ENCODE data around the gene SIRT1. TPM values are rescaled to one million over a fixed set of nuclear protein-coding genes. Genes with fewer than 3 reads are reported as not detected.
"Not testable (repeated sequence)": the region's sequence is repeated elsewhere in the genome, so short reads cannot be mapped to it uniquely, and the experiment has no call there.

The SIRT1 gene
- total RNA-seq, 1 experiment from 2014 or later = 29.0 TPM

DNA sequence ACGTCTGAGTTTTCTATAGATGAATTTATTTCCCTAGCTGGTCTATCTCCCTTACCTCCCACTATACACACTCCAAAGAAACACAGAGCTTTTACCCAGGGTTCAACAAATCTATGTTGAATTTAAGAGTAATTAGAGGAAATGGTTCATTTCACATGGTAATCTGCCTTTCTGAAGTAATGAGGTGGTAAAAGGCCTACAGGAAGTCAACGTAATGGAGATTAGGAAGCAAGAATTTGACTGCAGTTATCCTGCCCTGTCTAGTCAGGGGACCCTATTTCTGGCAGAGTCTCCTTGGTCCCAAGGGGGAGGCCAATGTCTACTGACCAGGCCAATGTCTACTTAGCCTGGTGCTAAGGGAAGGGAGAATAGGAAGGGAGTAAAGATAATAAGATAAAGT is 21.4 kb upstream of the SIRT1 start:
- Histone ChIP-seq H3K9ac (ENCODE audit: low read length) (no peak overlapping the region), H4K20me1 (ENCODE audit: insufficient read depth, low read depth, low read length) (no peaks in the 10 kb centered on the region), H3K27ac (ENCODE audit: low read length) (no peak overlapping the region), H3K27me3 (ENCODE audit: low read length) (no peaks in the 10 kb centered on the region), H3K9me2 (replicated peaks; ENCODE audit: insufficient read depth, low read length) (no peaks in the 10 kb centered on the region), H3K4me3 (ENCODE audit: low read length) (no peak overlapping the region), H3K4me2 (ENCODE audit: low read depth, low read length, poor library complexity, severe bottlenecking) (no peak overlapping the region), H3K36me3 (ENCODE audit: insufficient read depth, low read length) (no peaks in the 10 kb centered on the region), H2AFZ (ENCODE audit: low read length) (no peak overlapping the region), H3K79me2 (ENCODE audit: low read length) (no peaks in the 10 kb centered on the region), H3K4me1 (ENCODE audit: low read length) (peaks cover 5% of the 10 kb centered on the region), H3K9me3 (ENCODE audit: low read length) (no peaks in the 10 kb centered on the region)
- no peak for DNase-seq

DNA sequence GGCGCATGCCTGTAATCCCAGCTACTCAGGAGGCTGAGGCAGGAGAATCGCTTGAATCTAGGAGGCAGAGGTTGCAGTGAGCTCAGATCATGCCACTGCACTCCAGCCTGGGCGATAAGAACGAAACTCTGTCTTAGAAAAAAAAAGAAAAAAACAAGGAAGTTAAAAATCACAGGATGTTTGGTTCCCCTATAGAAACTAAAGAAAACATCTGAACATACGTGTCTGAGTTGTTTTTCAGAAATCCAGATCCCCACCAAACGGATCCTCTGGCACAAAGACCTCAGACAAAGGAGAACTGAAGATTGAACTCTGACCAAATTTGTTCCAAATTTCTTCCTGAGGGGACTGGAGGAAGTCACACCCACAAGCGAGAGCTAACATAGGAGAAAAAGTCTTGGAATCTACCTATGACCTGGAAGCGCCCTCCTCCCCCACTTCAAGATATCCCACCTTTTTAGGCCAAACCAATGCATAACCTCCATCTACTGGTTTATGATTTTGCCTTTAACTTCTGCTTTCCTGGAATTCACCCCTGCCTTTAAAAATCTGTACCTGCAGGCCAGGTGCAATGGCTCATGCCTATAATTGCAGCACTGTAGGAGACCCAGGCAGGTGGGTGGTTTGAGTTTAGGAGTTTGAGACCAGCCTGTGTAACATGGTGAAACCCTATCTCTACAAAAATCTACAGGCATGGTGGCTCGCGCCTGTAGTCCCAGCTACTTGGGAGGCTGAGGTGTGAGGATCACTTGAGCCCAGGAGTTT is 19.7 kb upstream of the SIRT1 start:
- no peaks in the 10 kb centered on the region for H3K27me3 ChIP-seq (ENCODE audit: low read length)
- no peak overlapping the region for H3K4me3 ChIP-seq (ENCODE audit: low read length)
- H3K4me1 ChIP-seq (ENCODE audit: low read length) = peaks cover 5% of the 10 kb centered on the region
- no peak for DNase-seq
- no peaks in the 10 kb centered on the region for H4K20me1 ChIP-seq (ENCODE audit: insufficient read depth, low read depth, low read length)
- H3K9ac ChIP-seq (ENCODE audit: low read length) = no peak overlapping the region
- no peak overlapping the region for H2AFZ ChIP-seq (ENCODE audit: low read length)
- H3K9me3 ChIP-seq (ENCODE audit: low read length) = no peaks in the 10 kb centered on the region
- no peaks in the 10 kb centered on the region for H3K79me2 ChIP-seq (ENCODE audit: low read length)
- no peaks in the 10 kb centered on the region for H3K36me3 ChIP-seq (ENCODE audit: insufficient read depth, low read length)
- no peak overlapping the region for H3K27ac ChIP-seq (ENCODE audit: low read length)
- no peaks in the 10 kb centered on the region for H3K9me2 ChIP-seq (replicated peaks; ENCODE audit: insufficient read depth, low read length)
- no peak overlapping the region for H3K4me2 ChIP-seq (ENCODE audit: low read depth, low read length, poor library complexity, severe bottlenecking)

DNA sequence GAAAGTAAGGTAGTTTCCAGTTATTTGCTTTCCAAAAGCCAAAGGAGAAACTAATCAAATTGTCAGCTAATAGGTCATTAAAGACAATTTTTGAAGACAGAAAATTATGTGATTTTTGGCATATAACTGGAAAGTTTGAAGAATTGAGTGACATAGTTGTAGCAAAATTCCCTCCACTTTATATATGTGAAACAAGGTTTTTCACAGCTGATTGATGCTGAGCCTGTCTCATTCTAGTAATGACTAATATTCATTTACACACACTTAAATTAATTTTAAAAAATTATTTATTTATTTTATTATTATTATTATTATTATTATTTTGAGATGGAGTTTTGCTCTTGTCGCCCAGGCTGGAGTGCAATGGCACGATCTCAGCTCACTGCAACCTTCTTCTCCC is 16.3 kb upstream of the SIRT1 start:
- Histone ChIP-seq H3K4me2 (ENCODE audit: low read depth, low read length, poor library complexity, severe bottlenecking) (no peak overlapping the region), H3K9me3 (ENCODE audit: low read length) (no peaks in the 10 kb centered on the region), H3K4me1 (ENCODE audit: low read length) (no peaks in the 10 kb centered on the region), H3K9ac (ENCODE audit: low read length) (no peak overlapping the region), H3K36me3 (ENCODE audit: insufficient read depth, low read length) (no peaks in the 10 kb centered on the region), H3K4me3 (ENCODE audit: low read length) (no peak overlapping the region), H3K79me2 (ENCODE audit: low read length) (no peaks in the 10 kb centered on the region), H3K27me3 (ENCODE audit: low read length) (no peaks in the 10 kb centered on the region), H3K9me2 (replicated peaks; ENCODE audit: insufficient read depth, low read length) (no peaks in the 10 kb centered on the region), H4K20me1 (ENCODE audit: insufficient read depth, low read depth, low read length) (no peaks in the 10 kb centered on the region), H3K27ac (ENCODE audit: low read length) (no peak overlapping the region), H2AFZ (ENCODE audit: low read length) (no peak overlapping the region)
- DNase-seq = no peak

DNA sequence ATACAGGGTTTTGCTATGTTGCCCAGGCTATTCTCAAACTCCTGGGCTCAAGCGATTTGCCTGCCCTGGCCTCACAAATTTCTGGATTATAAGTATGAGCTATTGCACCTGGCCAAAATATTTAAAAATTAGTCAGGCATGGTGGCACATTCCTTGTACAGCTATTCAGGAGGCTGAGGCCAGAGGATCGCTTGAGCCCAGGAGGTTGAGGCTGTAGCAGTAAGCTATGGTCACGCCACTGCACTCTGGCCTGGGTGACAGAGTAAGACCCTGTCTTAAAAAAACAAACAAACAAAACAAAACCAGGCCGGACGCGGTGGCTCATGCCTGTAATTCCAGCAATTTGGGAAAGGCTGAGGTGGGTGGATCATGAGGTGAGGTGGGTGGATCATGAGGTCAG is 14.5 kb upstream of the SIRT1 start:
- H3K4me1 ChIP-seq (ENCODE audit: low read length) = no peaks in the 10 kb centered on the region
- no peak overlapping the region for H3K9ac ChIP-seq (ENCODE audit: low read length)
- no peaks in the 10 kb centered on the region for H3K79me2 ChIP-seq (ENCODE audit: low read length)
- H3K27me3 ChIP-seq (ENCODE audit: low read length) = no peaks in the 10 kb centered on the region
- no peak for DNase-seq
- H3K36me3 ChIP-seq (ENCODE audit: insufficient read depth, low read length) = no peaks in the 10 kb centered on the region
- H3K4me2 ChIP-seq (ENCODE audit: low read depth, low read length, poor library complexity, severe bottlenecking) = no peak overlapping the region
- no peaks in the 10 kb centered on the region for H3K9me2 ChIP-seq (replicated peaks; ENCODE audit: insufficient read depth, low read length)
- no peak overlapping the region for H3K27ac ChIP-seq (ENCODE audit: low read length)
- H2AFZ ChIP-seq (ENCODE audit: low read length) = no peak overlapping the region
- no peaks in the 10 kb centered on the region for H3K9me3 ChIP-seq (ENCODE audit: low read length)
- H4K20me1 ChIP-seq (ENCODE audit: insufficient read depth, low read depth, low read length) = no peaks in the 10 kb centered on the region
- no peak overlapping the region for H3K4me3 ChIP-seq (ENCODE audit: low read length)

DNA sequence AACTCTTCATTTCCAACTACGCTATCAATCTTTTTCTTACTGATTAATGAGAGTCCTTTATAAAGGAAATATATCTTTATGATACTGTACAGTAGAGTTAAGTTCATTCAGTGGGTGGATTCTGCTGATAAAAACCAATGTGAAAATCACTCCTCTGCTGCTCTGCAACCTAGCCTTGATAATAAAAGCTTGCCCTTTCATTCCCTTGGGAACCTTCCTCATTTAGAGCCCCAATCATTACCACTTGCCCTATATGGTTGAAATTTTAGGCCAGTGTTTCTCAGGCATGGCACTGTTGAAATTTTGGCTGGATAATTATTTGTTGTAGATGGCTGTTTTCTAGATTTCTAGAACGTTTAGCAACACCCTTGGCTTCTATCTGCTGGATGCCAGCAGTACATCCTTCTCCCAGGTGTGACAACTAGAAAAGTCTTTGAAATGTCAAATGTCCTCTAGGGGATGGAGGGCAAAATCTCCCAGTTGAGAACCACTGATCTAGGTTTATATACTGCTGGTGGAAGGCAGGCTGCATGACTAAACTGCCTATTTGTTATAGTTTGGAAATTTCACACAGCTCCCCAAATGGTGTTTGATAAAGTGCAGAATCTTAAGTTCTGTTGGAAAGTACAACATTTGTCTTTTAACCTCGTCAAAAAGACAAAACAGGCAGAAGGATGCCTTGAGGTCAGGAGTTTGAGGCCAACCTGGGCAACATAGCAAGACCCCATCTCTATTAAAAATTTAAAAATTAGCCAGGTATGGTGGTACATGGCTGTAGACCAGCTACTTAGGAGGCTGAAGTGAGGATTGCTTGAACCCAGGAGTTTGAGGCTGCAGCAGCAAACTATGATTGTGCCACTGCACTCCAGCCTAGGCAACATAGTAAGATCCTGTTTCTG is 8.9 kb upstream of the SIRT1 start:
- H2AFZ ChIP-seq (ENCODE audit: low read length) = no peak overlapping the region
- no peaks in the 10 kb centered on the region for H3K79me2 ChIP-seq (ENCODE audit: low read length)
- no peaks in the 10 kb centered on the region for H3K36me3 ChIP-seq (ENCODE audit: insufficient read depth, low read length)
- no peak overlapping the region for H3K4me3 ChIP-seq (ENCODE audit: low read length)
- H3K27me3 ChIP-seq (ENCODE audit: low read length) = no peaks in the 10 kb centered on the region
- H3K9me2 ChIP-seq (replicated peaks; ENCODE audit: insufficient read depth, low read length) = no peaks in the 10 kb centered on the region
- no peak overlapping the region for H3K9ac ChIP-seq (ENCODE audit: low read length)
- H3K4me1 ChIP-seq (ENCODE audit: low read length) = peaks cover 5% of the 10 kb centered on the region
- no peaks in the 10 kb centered on the region for H4K20me1 ChIP-seq (ENCODE audit: insufficient read depth, low read depth, low read length)
- H3K27ac ChIP-seq (ENCODE audit: low read length) = no peak overlapping the region
- H3K9me3 ChIP-seq (ENCODE audit: low read length) = no peaks in the 10 kb centered on the region
- H3K4me2 ChIP-seq (ENCODE audit: low read depth, low read length, poor library complexity, severe bottlenecking) = no peak overlapping the region
- no peak for DNase-seq

DNA sequence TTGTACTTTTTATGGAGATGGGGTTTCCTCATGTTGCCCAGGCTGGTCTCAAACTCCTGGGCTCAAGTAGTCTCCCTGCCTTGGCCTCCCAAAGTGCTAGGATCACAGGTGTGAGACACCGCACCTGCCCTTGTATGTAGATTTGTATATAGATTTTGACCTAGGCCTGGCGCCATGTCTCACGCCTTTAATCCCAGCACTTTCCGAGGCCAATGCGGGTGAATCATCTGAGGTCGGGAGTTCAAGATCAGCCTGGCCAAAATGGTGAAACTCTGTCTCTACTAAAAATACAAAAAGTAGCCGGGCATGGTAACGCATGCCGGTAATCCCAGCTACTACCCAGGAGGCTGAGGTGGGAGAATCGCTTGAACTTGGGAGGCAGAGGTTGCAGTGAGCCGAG is 7.0 kb upstream of the SIRT1 start:
- H3K4me1 ChIP-seq (ENCODE audit: low read length); H3K79me2 ChIP-seq (ENCODE audit: low read length); H3K36me3 ChIP-seq (ENCODE audit: insufficient read depth, low read length); H3K9me2 ChIP-seq (replicated peaks; ENCODE audit: insufficient read depth, low read length); H3K27me3 ChIP-seq (ENCODE audit: low read length); H4K20me1 ChIP-seq (ENCODE audit: insufficient read depth, low read depth, low read length); H3K4me2 ChIP-seq (ENCODE audit: low read depth, low read length, poor library complexity, severe bottlenecking); H3K9ac ChIP-seq (ENCODE audit: low read length); H3K27ac ChIP-seq (ENCODE audit: low read length); H3K4me3 ChIP-seq (ENCODE audit: low read length); H3K9me3 ChIP-seq (ENCODE audit: low read length); DNase-seq; H2AFZ ChIP-seq (ENCODE audit: low read length): not testable (repeated sequence)

DNA sequence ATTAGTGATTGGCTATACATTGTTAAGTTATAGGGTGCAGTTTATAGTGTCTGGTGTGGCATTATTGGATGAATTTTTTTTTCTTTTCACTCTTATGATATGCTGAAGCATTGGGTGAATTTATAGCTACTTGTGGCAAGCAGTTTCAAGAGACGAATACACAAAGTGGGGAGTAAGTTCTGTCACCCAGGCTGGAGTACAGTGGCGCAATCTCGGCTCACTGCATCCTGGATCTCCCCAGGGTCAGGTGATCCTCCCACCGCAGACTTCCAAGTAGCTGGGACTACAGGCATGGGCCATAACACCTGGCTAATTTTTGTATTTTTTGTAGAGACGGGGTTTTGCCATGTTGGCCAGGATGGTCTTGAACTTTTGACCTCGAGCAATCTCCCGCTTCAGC is 6.3 kb upstream of the SIRT1 start:
- H3K4me1 ChIP-seq (ENCODE audit: low read length) = peaks cover 5% of the 10 kb centered on the region
- no peak overlapping the region for H3K27ac ChIP-seq (ENCODE audit: low read length)
- no peak for DNase-seq
- no peaks in the 10 kb centered on the region for H3K9me3 ChIP-seq (ENCODE audit: low read length)
- H3K4me3 ChIP-seq (ENCODE audit: low read length) = no peak overlapping the region
- H3K4me2 ChIP-seq (ENCODE audit: low read depth, low read length, poor library complexity, severe bottlenecking) = no peak overlapping the region
- H3K79me2 ChIP-seq (ENCODE audit: low read length) = no peaks in the 10 kb centered on the region
- no peak overlapping the region for H3K9ac ChIP-seq (ENCODE audit: low read length)
- no peak overlapping the region for H2AFZ ChIP-seq (ENCODE audit: low read length)
- no peaks in the 10 kb centered on the region for H4K20me1 ChIP-seq (ENCODE audit: insufficient read depth, low read depth, low read length)
- no peaks in the 10 kb centered on the region for H3K36me3 ChIP-seq (ENCODE audit: insufficient read depth, low read length)
- no peaks in the 10 kb centered on the region for H3K9me2 ChIP-seq (replicated peaks; ENCODE audit: insufficient read depth, low read length)
- H3K27me3 ChIP-seq (ENCODE audit: low read length) = no peaks in the 10 kb centered on the region

DNA sequence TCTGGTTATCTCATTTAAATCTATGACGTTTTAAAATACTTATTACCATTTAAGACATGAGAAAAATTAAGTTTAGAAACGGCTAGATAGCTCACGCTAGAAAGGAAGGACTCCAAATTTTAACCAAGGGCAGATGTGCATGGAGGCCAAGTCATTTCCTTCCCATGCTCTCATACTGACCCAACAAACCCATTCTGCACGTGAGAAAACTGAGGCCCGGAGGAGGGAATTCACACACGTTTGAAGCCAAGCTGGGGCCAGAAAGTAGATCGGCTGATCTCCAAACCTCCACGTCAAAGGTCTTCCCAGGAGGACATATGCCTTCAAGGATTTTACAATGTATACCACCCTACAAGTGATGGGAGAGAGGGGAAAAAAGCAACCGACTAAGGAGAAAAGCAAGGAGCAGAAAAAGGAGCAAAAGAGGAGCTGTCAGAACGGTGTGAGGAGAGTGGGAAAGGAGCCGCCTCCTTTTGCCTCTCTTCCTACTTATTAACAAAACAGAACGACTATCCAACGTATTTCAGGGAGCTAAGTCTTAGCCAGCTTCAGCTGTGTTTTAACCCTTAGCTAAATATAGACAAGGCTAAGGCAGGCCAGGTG is 645 bp upstream of the SIRT1 start:
- Histone ChIP-seq H3K27ac (ENCODE audit: low read length) (0 out of 2 replicates have a peak overlapping the region, but pooled peaks have one; percentile 25), H4K20me1 (ENCODE audit: insufficient read depth, low read depth, low read length) (0 out of 2 replicates have a peak, but pooled peaks cover 3% of the 10 kb centered on the region), H3K36me3 (ENCODE audit: insufficient read depth, low read length) (peaks cover 17% of the 10 kb centered on the region), H3K9me3 (ENCODE audit: low read length) (no peaks in the 10 kb centered on the region), H3K9ac (ENCODE audit: low read length) (peak overlapping the region; percentile 84), H3K79me2 (ENCODE audit: low read length) (peaks cover 37% of the 10 kb centered on the region), H3K9me2 (replicated peaks; ENCODE audit: insufficient read depth, low read length) (no peaks in the 10 kb centered on the region), H3K4me1 (ENCODE audit: low read length) (peaks cover 15% of the 10 kb centered on the region), H3K4me2 (ENCODE audit: low read depth, low read length, poor library complexity, severe bottlenecking) (peak overlapping the region; percentile 81), H3K27me3 (ENCODE audit: low read length) (no peaks in the 10 kb centered on the region), H2AFZ (ENCODE audit: low read length) (peak overlapping the region; percentile 90), H3K4me3 (ENCODE audit: low read length) (peak overlapping the region; percentile 90)
- no peak for DNase-seq

All from Karpas-422 (cell line).